ENCODE results near the gene ADCY1. TPM values are rescaled to one million over a fixed set of nuclear protein-coding genes. Genes with fewer than 3 reads are reported as not detected.

The ADCY1 gene
- total RNA-seq, 1 donor from 2014 or later = 13.7 TPM

DNA sequence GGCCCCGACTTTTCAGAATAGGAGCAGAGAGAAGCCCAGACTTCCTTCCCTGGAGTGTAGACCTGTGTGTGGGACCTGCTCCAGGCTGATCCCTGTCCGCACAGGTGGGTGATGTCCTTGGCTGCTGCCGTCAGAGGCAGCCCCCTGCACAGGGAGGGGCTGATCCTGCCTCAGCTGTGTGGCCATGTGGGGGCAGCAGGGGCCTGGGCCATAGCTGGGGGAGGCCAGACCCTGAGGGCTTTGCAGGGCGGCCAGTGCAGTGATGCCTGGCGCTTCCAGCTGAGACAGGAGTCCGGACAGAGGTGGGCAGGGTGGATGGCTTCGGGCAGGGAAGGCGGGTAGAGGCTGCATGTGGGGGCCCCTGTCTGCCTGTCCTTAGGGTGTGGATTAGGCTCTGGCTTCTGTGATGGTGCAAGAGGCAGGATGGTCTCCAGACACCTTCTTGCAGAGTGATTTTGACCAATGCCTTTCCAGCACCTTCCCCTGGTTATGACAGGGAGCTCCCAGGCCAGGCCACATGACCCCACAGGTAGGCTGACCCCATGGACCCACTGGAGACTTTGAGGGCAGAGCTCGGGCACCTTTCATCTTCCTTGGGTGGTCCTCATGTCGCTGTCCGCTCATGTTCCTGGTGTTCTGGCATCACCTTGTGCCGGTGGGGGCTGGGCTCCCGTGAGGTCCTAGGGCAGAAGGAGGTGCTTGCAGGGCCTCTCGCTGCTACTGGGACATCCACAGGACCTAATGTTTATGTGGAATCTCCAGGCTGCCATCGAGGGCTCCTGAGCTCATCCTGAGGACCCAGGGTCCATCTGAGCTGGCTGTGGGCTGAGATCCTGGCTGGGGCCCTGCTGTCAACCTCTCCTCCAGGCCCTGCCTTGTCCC is 141.5 kb downstream of the ADCY1 start:
- TF ChIP-seq, protein P1, sequence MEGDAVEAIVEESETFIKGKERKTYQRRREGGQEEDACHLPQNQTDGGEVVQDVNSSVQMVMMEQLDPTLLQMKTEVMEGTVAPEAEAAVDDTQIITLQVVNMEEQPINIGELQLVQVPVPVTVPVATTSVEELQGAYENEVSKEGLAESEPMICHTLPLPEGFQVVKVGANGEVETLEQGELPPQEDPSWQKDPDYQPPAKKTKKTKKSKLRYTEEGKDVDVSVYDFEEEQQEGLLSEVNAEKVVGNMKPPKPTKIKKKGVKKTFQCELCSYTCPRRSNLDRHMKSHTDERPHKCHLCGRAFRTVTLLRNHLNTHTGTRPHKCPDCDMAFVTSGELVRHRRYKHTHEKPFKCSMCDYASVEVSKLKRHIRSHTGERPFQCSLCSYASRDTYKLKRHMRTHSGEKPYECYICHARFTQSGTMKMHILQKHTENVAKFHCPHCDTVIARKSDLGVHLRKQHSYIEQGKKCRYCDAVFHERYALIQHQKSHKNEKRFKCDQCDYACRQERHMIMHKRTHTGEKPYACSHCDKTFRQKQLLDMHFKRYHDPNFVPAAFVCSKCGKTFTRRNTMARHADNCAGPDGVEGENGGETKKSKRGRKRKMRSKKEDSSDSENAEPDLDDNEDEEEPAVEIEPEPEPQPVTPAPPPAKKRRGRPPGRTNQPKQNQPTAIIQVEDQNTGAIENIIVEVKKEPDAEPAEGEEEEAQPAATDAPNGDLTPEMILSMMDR (conservative IDR thresholded peaks at IDR 0.05) = no peak
- no peaks in the 10 kb centered on the region for H3K27me3 Mint-ChIP-seq (ENCODE audit: low read depth)
- no peaks in the 10 kb centered on the region for H3K4me1 Mint-ChIP-seq
- no peak overlapping the region for H3K27ac Mint-ChIP-seq (ENCODE audit: unreplicated experiment)
- no peak for DNase-seq (ENCODE audit: low read depth, low spot score)
- H3K9me3 Mint-ChIP-seq = no peaks in the 10 kb centered on the region
- H3K4me3 Mint-ChIP-seq = no peak overlapping the region
- H3K36me3 Mint-ChIP-seq (ENCODE audit: low read depth) = no peaks in the 10 kb centered on the region

DNA sequence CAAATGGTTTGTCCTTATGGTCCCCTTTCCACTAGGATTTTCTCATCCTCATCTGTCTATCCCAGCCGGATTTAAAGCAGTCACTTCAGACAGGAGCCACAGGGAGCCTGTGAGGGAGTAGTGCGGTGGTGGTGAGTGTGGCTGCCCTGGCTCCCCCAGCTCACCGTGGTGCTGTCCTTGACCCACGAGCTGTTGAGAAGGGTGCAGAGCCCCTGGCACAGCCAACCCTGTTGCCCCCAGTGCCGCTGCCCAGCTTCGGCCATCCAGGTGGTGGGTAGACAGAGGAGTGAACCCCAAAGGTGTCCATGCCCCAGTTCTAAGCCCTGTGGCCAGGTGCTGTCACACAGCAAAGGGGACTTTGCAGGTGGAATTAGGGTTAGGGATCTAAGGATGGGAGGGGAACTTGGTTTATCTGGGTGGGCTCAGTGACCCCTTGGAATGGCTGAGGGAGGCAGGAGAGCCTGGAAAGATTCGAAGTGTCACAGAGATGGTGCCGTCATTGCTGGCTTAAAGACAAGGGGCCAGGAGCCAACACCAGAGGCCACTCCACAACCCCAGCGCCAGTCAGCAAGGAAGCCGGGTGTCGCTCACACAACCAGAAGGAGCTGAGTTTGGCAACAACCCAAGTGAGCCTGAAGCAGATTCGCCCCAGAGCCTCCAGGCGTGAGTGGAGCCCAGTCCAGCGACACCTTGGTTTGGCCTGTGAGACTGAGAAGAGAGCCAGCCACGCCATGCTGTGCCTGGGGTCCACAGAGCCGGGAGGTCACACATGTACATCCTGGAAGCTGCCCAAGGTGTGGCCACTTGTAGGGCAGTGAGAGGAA is 142.4 kb downstream of the ADCY1 start:
- H3K4me1 Mint-ChIP-seq = no peaks in the 10 kb centered on the region
- no peaks in the 10 kb centered on the region for H3K27me3 Mint-ChIP-seq (ENCODE audit: low read depth)
- TF ChIP-seq, protein P1 (conservative IDR thresholded peaks at IDR 0.05) = no peak
- no peaks in the 10 kb centered on the region for H3K9me3 Mint-ChIP-seq
- no peak for DNase-seq (ENCODE audit: low read depth, low spot score)
- H3K4me3 Mint-ChIP-seq = no peak overlapping the region
- no peaks in the 10 kb centered on the region for H3K36me3 Mint-ChIP-seq (ENCODE audit: low read depth)
- H3K27ac Mint-ChIP-seq (ENCODE audit: unreplicated experiment) = no peak overlapping the region

DNA sequence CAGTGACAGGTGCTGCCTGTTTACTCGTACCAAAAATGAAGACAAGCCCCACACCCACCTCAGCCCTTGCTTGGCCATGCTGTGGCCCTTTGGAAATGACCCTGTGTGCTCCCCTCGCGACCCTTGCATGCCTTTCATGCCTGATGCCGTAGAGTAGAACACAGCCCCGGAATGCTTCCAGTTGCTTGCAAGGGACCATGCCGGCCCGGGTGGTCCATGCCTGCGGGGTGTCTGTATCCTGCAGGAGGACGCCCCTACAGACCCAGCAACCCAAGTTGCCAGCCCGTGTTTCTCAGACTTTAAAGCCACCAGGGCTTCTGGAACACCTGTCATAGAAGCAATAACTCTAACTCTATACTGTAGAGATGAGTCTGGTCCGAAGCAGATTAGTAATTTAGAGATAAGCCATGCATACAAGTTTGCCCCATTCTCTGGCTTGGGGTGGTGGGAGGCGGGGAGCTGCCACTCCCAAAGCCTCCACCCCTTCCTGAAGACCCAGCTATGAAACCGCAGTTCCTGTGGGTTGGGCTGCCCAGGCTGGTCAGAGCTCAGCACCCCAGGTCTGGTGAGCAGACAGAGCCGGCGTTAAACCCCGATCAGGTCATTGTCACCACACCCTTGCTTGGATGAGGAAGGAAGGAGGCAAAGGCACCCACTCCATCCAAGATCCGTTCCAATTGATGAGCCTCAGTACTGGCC is 143.5 kb downstream of the ADCY1 start:
- TF ChIP-seq, protein P1 (conservative IDR thresholded peaks at IDR 0.05) = no peak
- peaks cover 4% of the 10 kb centered on the region for H3K36me3 Mint-ChIP-seq (ENCODE audit: low read depth)
- H3K27ac Mint-ChIP-seq (ENCODE audit: unreplicated experiment) = no peak overlapping the region
- H3K27me3 Mint-ChIP-seq (ENCODE audit: low read depth) = no peaks in the 10 kb centered on the region
- H3K4me3 Mint-ChIP-seq = no peak overlapping the region
- H3K4me1 Mint-ChIP-seq = no peaks in the 10 kb centered on the region
- no peak for DNase-seq (ENCODE audit: low read depth, low spot score)
- H3K9me3 Mint-ChIP-seq = no peaks in the 10 kb centered on the region

DNA sequence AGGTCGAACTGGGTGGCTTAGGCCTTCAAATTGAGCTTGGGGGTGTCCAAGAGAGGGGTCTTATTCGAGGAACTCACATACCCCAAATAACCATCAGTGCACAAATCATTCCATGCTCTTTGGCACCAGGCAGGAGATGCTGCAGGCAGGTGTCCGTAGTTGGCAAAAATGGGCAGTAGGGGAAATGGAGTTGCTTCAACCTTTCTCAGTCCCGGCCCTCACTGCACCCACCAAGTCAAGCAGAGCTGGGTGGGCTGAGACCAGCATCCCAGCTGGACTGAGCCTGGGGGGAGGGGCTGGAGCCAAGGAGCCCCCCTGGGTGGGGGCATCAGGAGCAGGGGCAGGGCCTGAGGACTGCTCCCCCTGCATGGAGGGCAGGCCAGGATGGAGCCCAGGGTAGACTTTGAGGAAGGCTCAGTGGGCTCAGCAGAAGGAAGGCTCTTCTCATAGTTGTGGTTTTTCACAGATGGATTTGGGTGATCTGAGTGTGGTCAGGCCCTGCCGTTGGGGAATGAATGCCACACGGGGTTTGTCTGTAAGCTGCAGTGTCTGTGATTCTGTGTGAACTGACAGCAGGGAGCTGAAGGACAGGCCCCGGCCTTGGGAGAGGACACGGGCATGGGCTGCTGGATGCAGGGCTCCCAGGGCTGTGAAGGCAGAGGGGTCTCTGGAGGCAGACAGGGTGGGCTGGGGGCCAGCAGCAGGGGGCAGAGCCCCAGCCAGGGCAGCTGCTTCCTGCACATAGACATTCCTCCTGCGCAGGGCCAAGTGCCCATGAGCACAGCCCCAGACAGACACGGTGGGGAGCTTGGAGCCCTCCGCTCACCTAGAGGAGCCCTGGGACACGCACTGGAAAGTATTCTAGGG is 144.5 kb downstream of the ADCY1 start:
- no peak for DNase-seq (ENCODE audit: low read depth, low spot score)
- Mint-ChIP-seq H3K9me3 (no peaks in the 10 kb centered on the region), H3K4me3 (no peak overlapping the region), H3K27me3 (ENCODE audit: low read depth) (no peaks in the 10 kb centered on the region), H3K36me3 (ENCODE audit: low read depth) (peaks cover 9% of the 10 kb centered on the region), H3K27ac (ENCODE audit: unreplicated experiment) (peak overlapping the region; percentile 78), H3K4me1 (no peaks in the 10 kb centered on the region)
- TF ChIP-seq, protein P1 (conservative IDR thresholded peaks at IDR 0.05) = no peak

All from neural crest cell (in vitro differentiated cells).